Adrenal gland (tissue), 5 donors: ENCODE data around the gene CLMP.

ENCODE experiments used
- POLR2A ChIP-seq, 2 donors: fragments of 450-650 bp; IDR thresholded peaks; one replicate each; pipeline ENCODE4 v1.6.1; 2017; ENCODE audit warnings: antibody characterized with exemption in 2 of 2, mild to moderate bottlenecking in 2 of 2, moderate library complexity in 1 of 2
- TF ChIP-seq, protein P1 (sequence below), 6 experiments: fragments of 450-650 bp in 4 of 6; fragments of 200-600 bp in 2 of 6; sonication (generic) in 1 of 6; IDR thresholded peaks; 1 replicate in 5 of 6; 2 replicates in 1 of 6; pipeline versions ENCODE4 v1.5.1 to v1.8.0; 2016 to 2021; ENCODE audit warnings: antibody characterized with exemption in 6 of 6, mild to moderate bottlenecking in 2 of 6, moderate library complexity in 1 of 6
- donor health status: DM: no; HTN: no; CAD: no.

DNA sequence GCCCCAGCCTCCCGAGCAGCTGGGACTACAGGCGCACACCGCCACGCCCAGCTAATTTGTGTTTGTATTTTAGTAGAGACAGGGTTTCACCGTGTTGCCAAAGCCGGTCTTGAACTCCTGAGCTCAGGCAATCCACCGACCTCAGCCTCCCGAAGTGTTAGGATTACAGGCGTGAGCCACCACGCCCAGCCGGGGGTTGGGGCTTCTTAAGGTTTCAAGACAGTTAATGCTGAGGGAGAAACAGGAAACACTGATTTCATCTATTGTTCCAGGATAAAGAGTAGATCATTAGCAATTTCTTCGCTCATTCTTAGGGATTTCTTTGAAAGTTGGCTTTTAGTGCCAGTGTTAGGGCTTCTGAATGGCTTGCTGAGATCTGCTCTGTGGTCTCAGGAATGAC is 21.2 kb upstream of the CLMP start:
- TF ChIP-seq, protein P1, sequence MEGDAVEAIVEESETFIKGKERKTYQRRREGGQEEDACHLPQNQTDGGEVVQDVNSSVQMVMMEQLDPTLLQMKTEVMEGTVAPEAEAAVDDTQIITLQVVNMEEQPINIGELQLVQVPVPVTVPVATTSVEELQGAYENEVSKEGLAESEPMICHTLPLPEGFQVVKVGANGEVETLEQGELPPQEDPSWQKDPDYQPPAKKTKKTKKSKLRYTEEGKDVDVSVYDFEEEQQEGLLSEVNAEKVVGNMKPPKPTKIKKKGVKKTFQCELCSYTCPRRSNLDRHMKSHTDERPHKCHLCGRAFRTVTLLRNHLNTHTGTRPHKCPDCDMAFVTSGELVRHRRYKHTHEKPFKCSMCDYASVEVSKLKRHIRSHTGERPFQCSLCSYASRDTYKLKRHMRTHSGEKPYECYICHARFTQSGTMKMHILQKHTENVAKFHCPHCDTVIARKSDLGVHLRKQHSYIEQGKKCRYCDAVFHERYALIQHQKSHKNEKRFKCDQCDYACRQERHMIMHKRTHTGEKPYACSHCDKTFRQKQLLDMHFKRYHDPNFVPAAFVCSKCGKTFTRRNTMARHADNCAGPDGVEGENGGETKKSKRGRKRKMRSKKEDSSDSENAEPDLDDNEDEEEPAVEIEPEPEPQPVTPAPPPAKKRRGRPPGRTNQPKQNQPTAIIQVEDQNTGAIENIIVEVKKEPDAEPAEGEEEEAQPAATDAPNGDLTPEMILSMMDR (IDR thresholded peaks at IDR 0.05): no peak
- TF ChIP-seq POLR2A (IDR thresholded peaks at IDR 0.05): no peak
